ENCODE data around the gene ZMYM5.
A peak's percentile ranks its signal among the peaks of the same experiment; 100 is the strongest.

DNA sequence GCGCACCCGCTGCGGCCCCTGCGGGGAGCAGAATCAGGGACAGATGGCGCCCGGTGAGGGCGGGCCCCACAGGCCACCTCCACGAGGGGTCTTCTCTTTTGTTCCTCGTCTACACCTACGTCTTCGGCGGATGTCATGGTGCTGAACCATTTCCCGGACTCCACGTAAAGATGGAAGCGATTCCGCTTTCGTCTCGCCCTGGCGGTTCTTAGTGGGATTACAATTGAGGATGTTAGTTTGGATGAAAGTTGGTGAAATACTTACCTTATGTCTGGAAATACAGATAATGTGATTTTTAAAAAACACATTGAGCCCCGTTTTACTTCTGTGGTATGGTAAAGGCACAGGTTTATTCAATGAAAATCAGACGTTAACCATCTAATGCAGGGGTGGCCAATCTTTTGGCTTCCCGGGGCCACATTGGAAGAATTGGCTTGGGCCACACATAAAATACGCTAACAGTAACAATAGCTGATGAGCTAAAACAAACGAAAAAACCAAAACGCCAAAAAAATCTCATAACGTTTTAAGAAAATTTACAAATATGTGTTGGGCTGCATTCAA, 1.4 kb upstream of the ZMYM5 start:
- TF ChIP-seq, protein P1, sequence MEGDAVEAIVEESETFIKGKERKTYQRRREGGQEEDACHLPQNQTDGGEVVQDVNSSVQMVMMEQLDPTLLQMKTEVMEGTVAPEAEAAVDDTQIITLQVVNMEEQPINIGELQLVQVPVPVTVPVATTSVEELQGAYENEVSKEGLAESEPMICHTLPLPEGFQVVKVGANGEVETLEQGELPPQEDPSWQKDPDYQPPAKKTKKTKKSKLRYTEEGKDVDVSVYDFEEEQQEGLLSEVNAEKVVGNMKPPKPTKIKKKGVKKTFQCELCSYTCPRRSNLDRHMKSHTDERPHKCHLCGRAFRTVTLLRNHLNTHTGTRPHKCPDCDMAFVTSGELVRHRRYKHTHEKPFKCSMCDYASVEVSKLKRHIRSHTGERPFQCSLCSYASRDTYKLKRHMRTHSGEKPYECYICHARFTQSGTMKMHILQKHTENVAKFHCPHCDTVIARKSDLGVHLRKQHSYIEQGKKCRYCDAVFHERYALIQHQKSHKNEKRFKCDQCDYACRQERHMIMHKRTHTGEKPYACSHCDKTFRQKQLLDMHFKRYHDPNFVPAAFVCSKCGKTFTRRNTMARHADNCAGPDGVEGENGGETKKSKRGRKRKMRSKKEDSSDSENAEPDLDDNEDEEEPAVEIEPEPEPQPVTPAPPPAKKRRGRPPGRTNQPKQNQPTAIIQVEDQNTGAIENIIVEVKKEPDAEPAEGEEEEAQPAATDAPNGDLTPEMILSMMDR (IDR thresholded peaks at IDR 0.05), result peak; percentile 58 to 76 (median 59)
- TF ChIP-seq POLR2A (IDR thresholded peaks at IDR 0.05; ENCODE audit: low read depth), result no peak
- no peak for TF ChIP-seq EP300 (IDR thresholded peaks at IDR 0.05)
- peak in 1 of 2 donors; percentile 38 for TF ChIP-seq POLR2AphosphoS5 (IDR thresholded peaks at IDR 0.05)
